ENCODE data around the gene DOCK3. TPM values are rescaled to one million over a fixed set of nuclear protein-coding genes. Genes with fewer than 3 reads are reported as not detected.
"Not testable (repeated sequence)": the region's sequence is repeated elsewhere in the genome, so short reads cannot be mapped to it uniquely, and the experiment has no call there.

Gene DOCK3
- total RNA-seq, 1 experiment from 2014 or later = 0.12 TPM

DNA sequence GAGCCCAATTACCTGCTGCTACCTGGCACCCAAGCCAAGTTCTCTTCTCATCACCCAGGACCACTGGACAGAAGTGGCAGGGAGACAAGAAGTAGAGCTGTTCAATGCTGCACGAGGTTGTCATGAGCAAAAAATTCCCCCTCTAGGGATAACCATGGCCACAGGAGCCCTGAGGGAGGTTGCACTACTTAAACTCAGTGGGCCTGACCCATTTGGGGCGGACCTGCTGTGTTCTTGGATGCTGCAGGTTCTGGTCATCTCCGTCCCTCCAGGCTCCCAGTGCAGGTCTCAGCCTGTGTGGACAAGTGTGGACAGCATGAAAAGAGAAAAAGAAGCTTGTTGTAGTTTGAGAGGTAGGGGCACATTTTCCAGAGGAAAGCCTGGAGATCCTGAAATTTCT, 684.3 kb downstream of the DOCK3 start:
- no peak for DNase-seq (ENCODE audit: low spot score)

DNA sequence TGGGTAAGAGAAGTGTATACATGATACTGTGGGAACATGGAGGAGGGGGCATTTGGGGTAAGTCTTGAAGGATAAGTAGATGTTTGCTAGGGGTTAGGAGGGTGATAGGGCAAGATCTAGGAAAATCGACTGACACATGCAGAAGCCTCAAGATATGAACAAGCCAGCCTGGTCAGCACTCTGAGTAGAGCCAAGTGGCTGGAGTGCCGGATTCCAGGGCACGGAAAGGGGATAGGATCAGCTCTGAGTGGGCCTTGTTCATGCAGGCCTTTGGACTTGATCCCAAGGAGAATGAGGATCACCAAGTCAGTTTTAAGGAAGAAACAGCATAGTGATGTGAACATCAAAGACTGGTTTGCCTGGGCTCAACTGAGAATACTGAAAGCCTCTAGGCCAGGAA, 686.1 kb downstream of the DOCK3 start:
- no peak for DNase-seq (ENCODE audit: low spot score)

DNA sequence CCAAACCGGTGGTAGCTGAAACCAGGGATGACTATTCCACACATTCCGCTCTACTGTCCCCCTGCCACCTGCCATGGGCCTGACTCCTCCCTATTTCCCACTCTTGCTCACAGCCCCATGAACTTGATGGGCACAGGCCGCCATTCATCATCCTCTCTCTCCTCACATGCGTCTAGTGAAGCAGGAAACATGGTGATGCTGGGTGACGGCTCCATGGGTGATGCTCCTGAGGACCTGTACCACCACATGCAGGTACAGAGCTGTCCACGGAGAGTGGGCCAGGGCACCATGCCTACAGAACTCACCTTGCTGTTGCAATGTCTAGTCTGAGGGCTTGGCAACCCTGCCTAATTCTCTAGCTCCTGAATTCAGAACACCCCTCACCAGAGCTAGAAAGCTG, 687.0 kb downstream of the DOCK3 start:
- DNase-seq (ENCODE audit: low spot score) = no peak

- DNase-seq (ENCODE audit: low spot score) = no peak
Measured at GRCh38 chr3:51362476-51362875, 687.7 kb downstream of the DOCK3 start.

- not testable (repeated sequence) for DNase-seq (ENCODE audit: low spot score)
Measured at GRCh38 chr3:51368276-51368675, 693.5 kb downstream of the DOCK3 start.

DNA sequence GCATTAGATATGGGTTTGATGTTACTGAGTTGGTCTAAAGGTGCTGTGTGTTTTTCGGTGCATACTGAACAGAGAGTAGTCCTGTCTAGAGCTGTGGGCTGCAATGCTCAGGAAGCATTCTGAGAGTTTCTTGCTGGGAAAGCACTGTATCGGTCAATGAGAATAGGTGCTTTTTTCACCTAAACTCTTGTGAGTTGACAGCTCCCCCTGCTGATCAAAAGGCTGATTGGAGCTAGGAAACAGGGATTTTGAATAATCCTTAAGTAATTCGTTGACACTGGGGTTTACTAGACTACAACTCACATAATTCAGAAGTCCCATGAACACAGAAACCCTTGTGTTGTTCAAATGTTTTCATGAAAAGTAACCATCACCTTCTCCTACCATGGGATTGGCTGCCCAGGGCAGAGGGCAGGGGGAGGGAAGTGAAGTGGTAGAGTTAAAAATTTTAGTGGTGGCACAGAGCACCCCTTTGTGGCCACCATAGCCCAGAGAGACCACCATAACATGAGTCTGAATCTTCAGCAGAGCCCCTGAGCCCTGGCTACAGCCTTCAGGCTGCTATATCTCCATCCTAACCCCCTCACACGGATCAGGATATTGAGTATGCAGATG, 697.3 kb downstream of the DOCK3 start:
- peak; percentile 39 for DNase-seq (ENCODE audit: low spot score)

DNA sequence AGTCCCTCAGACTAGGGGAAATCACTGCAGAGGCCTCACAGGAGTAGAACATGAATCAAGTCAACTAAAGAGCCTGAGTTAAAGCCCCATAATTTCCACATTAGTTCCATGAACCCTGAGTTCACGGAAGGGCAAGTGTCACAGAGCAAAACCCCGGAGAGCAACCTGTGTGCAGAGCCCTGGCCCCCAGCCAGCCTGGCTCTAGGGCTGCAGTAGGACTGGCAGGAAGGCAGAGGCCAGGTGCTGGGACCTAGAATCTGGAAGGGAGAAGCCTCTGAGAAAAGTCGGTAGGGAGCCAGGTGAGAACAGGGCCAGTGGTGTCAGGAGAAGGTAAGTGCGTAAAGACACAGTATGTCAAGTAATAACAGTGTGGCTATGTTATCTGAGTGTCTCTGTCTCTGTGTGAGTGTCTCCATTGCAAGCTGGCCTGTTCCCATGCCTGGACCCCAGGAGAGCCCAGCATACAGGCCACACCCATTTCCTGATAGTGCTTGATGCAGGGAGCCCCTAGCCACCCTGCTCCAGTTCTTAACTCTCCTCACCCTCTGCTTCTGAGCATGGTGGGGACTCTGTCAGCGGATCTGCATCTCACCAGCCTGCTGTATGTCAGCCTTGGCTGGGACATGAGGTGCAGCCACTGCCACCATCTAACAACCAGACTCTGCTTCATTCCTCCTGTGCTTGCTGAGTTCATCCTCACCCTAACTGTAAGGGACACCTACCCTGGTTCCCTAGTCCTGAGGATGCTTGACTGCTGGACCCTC, 699.1 kb downstream of the DOCK3 start:
- no peak for DNase-seq (ENCODE audit: low spot score)

GRCh38 chr3:51374456-51374855, 699.7 kb downstream of the DOCK3 start:
- DNase-seq (ENCODE audit: low spot score) = no peak

GRCh38 chr3:51375136-51375535, 700.4 kb downstream of the DOCK3 start:
- DNase-seq (ENCODE audit: low spot score) = no peak

DNA sequence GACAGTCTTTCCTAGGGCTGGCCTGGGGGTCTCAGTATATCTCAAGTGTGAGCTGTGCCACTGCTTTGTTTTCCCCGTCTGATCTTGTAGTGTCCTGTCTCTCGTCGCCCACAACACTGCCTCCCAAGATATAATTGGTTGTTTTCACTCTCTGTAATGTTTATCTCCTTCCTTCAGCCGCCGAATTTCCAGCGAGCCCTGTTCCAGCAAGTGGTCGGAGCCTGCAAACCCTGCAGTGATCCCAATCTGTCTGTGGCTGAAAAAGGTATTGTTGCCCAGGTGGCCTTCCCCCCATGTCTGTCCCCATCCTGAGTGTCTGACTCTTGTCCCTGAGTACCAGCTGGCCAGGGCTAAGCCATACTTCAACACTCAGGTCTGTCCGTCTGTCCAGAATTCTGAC, 700.8 kb downstream of the DOCK3 start:
- no peak for DNase-seq (ENCODE audit: low spot score)

DNA sequence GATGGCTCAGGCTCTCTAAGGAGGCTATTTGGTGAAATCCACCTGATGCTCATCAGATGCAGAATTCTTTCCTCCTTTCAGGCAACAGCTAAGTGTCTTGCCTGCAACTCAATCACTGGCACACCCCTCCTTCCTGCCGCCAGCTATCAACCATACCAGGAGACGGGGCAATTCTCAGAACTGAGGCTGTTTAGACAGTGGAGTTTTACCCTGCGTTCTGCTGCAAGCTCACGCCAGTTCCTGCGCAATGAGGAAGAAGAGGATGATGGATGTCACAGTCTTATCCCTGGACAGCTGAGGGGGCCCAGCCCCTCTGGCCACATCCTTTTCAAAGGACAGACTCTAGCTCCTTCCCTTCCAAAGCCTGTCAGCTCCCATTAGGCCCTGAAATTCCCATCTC, 703.3 kb downstream of the DOCK3 start:
- DNase-seq (ENCODE audit: low spot score) = no peak

- DNase-seq (ENCODE audit: low spot score) = no peak
Measured at GRCh38 chr3:51378726-51379125, 704.0 kb downstream of the DOCK3 start.

- DNase-seq (ENCODE audit: low spot score) = no peak
Measured at GRCh38 chr3:51379301-51379700, 704.6 kb downstream of the DOCK3 start.

DNA sequence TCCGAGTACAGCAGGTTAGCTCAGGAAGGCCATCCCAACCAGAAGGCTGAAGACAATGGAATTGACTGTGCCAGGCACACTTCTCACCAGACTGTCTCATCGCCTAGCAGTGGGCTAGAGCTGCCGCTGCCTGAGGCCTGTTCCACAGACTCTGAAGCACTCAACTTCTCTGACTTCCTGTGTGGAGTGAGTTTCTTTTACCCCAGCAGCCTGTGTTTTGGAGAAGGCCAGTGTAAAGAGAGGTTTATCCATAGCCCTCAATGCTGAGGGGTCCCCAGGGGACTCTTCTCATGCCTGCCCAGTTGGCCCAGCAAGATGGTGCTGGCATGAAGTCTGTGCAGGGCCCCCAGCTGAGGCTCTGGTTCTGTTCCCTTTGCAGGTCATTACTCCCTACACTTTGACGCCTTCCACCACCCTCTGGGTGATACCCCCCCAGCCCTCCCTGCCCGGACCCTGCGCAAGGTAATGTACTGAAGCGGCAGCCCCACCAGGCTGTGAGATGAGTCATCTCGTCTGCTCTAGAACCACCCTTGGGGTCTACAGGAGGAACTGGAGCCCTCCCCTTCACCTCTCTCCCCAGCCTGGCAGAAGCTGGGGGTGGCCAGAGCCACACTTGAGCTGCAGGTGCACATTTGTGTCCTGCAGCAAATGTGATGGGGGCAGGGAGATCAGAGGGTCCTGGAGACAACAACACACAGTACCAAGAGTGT, 705.2 kb downstream of the DOCK3 start:
- no peak for DNase-seq (ENCODE audit: low spot score)

- DNase-seq (ENCODE audit: low spot score) = no peak
Measured at GRCh38 chr3:51380601-51381332, 706.0 kb downstream of the DOCK3 start.

DNA sequence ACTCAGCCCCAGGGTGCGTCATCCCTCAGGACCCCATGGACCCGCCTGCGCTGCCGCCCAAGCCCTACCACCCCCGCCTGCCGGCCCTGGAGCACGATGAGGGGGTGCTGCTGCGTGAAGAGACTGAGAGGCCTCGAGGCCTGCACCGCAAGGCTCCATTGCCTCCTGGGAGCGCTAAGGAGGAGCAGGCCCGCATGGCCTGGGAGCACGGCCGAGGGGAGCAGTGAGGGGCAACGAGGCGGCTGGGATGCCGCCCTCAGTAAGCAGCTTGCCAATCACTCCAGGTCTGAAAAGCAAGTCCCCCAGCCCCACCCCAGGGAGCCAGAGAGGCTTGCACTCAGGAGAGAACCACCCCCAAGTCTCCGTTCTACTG, 706.6 kb downstream of the DOCK3 start:
- DNase-seq (ENCODE audit: low spot score) = no peak

- no peak for DNase-seq (ENCODE audit: low spot score)
Measured at GRCh38 chr3:51382076-51382745, 707.5 kb downstream of the DOCK3 start.

DNA sequence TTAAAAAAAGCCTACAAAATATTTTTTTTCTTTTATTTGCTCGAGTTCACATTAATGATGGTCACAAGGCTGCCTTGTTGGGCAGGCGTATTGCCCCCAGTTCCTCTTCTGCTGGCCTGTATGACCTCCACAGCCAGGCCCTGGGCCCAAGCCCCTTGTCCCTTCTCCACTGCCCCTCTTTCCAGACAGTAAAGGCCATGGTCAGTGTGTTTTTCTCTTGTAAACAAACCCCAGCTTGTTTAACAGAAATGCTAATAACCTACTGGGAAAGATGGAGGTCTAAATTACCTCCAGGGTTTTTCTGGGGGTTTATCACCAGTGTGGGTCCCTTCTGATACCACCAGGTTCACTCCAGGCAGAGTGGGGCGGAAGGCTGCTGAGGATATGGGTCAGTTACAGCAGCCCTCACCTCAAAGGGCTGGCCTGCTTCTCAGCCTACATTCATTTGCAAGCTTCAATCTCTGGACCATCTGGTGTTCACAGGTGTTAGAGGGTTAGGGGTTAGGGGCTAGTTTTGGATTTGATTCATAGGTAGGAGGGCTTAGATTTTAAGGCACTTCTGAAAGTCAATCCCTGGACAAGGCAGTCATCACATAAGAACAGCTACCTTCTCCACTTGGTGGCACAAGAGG, 708.3 kb downstream of the DOCK3 start:
- no peak for DNase-seq (ENCODE audit: low spot score)

DNA sequence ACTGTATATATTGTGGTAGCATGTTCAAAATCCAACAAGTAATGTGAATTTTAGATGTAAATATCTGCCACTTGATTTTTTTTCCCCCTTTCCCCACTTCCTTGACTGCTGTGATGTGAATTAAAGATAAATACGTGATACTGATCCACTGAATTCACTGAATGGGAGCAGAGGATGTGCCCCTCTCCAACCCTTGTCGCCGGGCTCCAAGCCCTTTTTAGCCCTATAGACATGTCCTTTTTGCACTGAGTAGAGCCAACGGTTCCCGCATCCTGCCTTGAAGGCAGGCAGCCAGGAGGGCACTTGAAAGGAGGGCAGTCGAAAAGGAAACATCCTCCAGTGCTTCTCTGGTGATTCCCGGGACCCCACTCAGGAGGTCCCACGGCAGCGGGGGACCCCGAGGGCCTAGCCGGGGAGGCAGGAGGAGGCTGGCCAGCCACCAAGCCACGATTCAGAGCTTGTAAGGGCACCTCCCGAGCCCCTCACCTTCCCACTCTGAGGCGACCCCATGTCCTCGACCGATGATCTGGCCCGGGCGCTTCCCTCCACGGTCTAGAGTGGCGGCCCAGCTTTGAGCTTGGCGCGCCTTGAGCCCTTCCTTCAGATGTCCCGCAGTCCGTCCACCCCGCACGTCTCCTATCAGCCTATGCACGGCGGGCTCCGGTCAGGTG, 709.5 kb downstream of the DOCK3 start:
- DNase-seq (ENCODE audit: low spot score) = no peak

GRCh38 chr3:51384726-51385473, 710.2 kb downstream of the DOCK3 start, which contains the start of gene MANF:
Gene MANF (plus strand): TSS chr3:51385291. CDS start chr3:51385343, 52 bp downstream.
- DNase-seq (ENCODE audit: low spot score) = peak; percentile 92

All from H4 (cell line).